ENCODE data around the gene SFRP4. TPM values are rescaled to one million over a fixed set of nuclear protein-coding genes. Genes with fewer than 3 reads are reported as not detected.

SFRP4 gene
- total and polyA plus RNA-seq, 2 of the 8 experiments (the other 6 are each of a cell fraction or from before 2014, with no cell fraction given) = 0.03 TPM; not detected in 1

GRCh38 chr7:37912756-37913155 lies 3.9 kb downstream of the SFRP4 start (continued):
- TF ChIP-seq CHD7 (IDR thresholded peaks at IDR 0.05; ENCODE audit: insufficient replicate concordance, low read length) (no peak), EP300 (IDR thresholded peaks at IDR 0.05; ENCODE audit: borderline replicate concordance in 1 of 2, low read depth in 2 of 2, low read length in 2 of 2) (no peak), BACH1 (IDR thresholded peaks at IDR 0.05; ENCODE audit: low read length) (no peak), TCF12 (IDR thresholded peaks at IDR 0.05; ENCODE audit: low read depth, low read length) (no peak), SIN3A (conservative IDR thresholded peaks at IDR 0.05 in 1 of 2, IDR thresholded peaks at IDR 0.05 in 1 of 2; ENCODE audit: low read depth in 1 of 2, low read length in 2 of 2) (no peak), BRCA1 (IDR thresholded peaks at IDR 0.05; ENCODE audit: low read depth, low read length) (no peak), TEAD4 (IDR thresholded peaks at IDR 0.05; ENCODE audit: low read depth, low read length) (no peak), PHF8 (conservative IDR thresholded peaks at IDR 0.05; ENCODE audit: low read depth, low read length) (no peak), NRF1 (IDR thresholded peaks at IDR 0.05; ENCODE audit: low read depth, low read length) (no peak), CBX8 (IDR thresholded peaks at IDR 0.05; ENCODE audit: borderline replicate concordance, low read depth, low read length) (no peak)
- TF ChIP-seq, protein P1, sequence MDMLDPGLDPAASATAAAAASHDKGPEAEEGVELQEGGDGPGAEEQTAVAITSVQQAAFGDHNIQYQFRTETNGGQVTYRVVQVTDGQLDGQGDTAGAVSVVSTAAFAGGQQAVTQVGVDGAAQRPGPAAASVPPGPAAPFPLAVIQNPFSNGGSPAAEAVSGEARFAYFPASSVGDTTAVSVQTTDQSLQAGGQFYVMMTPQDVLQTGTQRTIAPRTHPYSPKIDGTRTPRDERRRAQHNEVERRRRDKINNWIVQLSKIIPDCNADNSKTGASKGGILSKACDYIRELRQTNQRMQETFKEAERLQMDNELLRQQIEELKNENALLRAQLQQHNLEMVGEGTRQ (IDR thresholded peaks at IDR 0.05; ENCODE audit: low read length) = no peak

Measured in H1 (cell line).